RWPE2 (cell line): ENCODE results near the gene C2.

ENCODE experiments used
- ATAC-seq: fragments of 200-7000 bp; cut with Tn5 transposase; 3 replicates; pipeline ENCODE4 v1.9.1; 2021; ENCODE audit warnings: low read depth
- DNase-seq: peaks from one replicate; pipeline ENCODE4 v3.0.0-alpha.2; 2020; ENCODE audit warnings: low spot score
- H3K27ac ChIP-seq: fragments of 450-650 bp; 2 replicates; pipeline ENCODE4 v1.5.1; 2017; ENCODE audit warnings: mild to moderate bottlenecking; ENCODE audit not compliant: poor library complexity, severe bottlenecking
- H3K27me3 ChIP-seq: fragments of 250-450 bp; sonication (Bioruptor Pico); 2 replicates; pipeline ENCODE4 v1.5.1; 2021; ENCODE audit warnings: mild to moderate bottlenecking, moderate library complexity; ENCODE audit not compliant: insufficient read depth, poor library complexity, severe bottlenecking
- H3K36me3 ChIP-seq: fragments of 250-450 bp; sonication (Bioruptor Pico); 2 replicates; pipeline ENCODE4 v1.5.1; 2020; ENCODE audit warnings: low read depth, mild to moderate bottlenecking, moderate library complexity
- H3K4me1 ChIP-seq: fragments of 250-450 bp; sonication (Bioruptor Pico); 2 replicates; pipeline ENCODE4 v1.5.1; 2021; ENCODE audit warnings: mild to moderate bottlenecking, moderate library complexity; ENCODE audit not compliant: insufficient read depth, poor library complexity, severe bottlenecking
- H3K4me3 ChIP-seq: fragments of 250-450 bp; sonication (Bioruptor Pico); 2 replicates; pipeline ENCODE4 v1.5.1; 2021; ENCODE audit warnings: mild to moderate bottlenecking, moderate library complexity; ENCODE audit not compliant: severe bottlenecking
- H3K9me3 ChIP-seq: fragments of 250-450 bp; sonication (Bioruptor Pico); 2 replicates; pipeline ENCODE4 v1.5.1; 2021; ENCODE audit warnings: mild to moderate bottlenecking, moderate library complexity; ENCODE audit not compliant: severe bottlenecking
- TF ChIP-seq, protein P1 (sequence below): fragments of 450-650 bp; IDR thresholded peaks from one replicate; pipeline ENCODE4 v1.5.1; 2017; ENCODE audit warnings: mild to moderate bottlenecking, moderate library complexity; ENCODE audit not compliant: poor library complexity, severe bottlenecking

The C2 gene

DNA sequence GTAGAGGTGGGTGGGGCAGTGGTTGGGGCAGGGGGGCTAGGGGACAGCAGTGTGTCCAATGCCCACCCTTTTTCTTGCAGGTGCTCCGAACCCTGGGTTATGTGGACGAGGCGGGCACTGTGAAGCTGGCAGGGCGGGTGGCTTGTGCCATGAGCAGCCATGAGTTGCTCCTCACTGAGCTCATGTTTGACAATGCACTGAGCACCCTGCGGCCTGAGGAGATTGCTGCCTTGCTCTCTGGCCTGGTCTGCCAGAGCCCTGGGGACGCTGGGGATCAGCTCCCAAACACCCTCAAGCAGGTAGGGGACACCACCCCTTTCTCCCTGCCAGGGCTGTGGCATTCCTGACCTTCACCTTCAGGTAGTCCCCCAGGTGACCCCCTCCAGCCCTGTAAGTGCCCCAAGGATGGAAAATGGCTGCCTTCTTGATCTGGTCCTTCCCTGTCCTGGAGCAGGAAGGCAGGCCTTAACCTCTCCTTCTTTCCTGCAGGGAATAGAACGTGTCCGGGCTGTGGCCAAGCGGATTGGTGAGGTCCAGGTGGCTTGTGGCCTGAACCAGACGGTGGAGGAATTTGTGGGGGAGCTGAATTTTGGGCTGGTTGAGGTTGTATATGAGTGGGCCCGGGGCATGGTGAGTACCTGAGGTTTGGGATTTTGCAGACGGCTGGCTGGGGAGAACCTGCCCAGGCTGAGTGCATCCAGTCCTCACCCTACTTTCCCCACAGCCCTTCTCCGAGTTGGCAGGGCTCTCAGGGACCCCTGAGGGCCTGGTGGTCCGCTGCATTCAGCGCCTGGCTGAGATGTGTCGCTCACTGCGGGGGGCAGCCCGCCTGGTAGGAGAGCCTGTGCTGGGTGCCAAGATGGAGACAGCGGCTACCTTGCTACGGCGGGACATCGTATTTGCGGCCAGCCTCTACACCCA is 41.5 kb downstream of the C2 start:
- TF ChIP-seq, protein P1, sequence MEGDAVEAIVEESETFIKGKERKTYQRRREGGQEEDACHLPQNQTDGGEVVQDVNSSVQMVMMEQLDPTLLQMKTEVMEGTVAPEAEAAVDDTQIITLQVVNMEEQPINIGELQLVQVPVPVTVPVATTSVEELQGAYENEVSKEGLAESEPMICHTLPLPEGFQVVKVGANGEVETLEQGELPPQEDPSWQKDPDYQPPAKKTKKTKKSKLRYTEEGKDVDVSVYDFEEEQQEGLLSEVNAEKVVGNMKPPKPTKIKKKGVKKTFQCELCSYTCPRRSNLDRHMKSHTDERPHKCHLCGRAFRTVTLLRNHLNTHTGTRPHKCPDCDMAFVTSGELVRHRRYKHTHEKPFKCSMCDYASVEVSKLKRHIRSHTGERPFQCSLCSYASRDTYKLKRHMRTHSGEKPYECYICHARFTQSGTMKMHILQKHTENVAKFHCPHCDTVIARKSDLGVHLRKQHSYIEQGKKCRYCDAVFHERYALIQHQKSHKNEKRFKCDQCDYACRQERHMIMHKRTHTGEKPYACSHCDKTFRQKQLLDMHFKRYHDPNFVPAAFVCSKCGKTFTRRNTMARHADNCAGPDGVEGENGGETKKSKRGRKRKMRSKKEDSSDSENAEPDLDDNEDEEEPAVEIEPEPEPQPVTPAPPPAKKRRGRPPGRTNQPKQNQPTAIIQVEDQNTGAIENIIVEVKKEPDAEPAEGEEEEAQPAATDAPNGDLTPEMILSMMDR, result no peak
- Histone ChIP-seq H3K9me3 (no peaks in the 10 kb centered on the region), H3K27me3 (no peaks in the 10 kb centered on the region), H3K27ac (no peak overlapping the region), H3K36me3 (peaks cover 46% of the 10 kb centered on the region), H3K4me3 (no peak overlapping the region), H3K4me1 (peaks cover 5% of the 10 kb centered on the region)
- ATAC-seq, result no peak
- DNase-seq, result no peak

DNA sequence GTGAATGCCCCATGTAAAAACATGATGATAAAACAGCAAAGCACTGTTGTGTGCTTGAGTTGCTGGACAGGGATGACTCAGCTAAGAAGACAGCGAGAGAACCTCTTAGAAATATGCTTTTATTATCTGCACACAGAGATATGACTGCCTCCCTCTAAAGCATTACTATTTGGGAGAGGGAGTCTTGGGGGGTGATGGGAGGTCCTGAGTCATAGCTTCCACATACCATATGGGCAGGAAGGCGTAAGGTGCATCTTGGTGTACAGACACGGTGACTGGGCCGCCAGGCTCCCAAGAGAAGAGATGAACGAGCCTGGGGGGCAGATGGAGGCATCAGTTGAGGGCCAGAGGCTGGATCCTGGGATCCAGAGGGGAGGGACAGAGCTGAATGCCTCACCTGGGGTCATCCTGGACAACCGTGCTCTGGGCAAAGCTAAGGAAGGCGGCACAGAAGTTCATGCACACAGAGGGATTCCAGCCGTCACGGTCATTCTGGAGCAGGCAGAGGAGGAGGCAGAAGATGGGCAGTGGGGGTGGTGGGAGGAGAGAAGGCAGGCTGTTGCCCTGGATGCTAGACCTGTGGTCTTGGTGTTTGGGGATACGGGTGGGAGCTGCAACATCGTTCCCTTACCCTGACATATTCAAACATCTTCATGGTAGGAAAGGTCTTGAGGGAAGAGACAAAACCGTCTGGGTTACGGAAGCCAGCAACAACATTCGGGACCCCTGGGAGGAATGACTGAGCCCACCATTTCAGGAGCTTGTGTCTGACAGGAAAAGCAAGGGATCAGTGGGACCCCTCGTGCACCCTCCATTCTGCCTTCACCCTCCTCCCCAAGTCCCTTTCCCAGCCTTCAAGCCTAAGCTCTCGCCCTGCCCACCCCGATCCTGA is 42.4 kb downstream of the C2 start:
- Histone ChIP-seq H3K4me3 (no peak overlapping the region), H3K4me1 (peaks cover 5% of the 10 kb centered on the region), H3K9me3 (no peaks in the 10 kb centered on the region), H3K36me3 (peaks cover 37% of the 10 kb centered on the region), H3K27me3 (no peaks in the 10 kb centered on the region), H3K27ac (no peak overlapping the region)
- TF ChIP-seq, protein P1, result no peak
- ATAC-seq (no peak), DNase-seq (no peak)

DNA sequence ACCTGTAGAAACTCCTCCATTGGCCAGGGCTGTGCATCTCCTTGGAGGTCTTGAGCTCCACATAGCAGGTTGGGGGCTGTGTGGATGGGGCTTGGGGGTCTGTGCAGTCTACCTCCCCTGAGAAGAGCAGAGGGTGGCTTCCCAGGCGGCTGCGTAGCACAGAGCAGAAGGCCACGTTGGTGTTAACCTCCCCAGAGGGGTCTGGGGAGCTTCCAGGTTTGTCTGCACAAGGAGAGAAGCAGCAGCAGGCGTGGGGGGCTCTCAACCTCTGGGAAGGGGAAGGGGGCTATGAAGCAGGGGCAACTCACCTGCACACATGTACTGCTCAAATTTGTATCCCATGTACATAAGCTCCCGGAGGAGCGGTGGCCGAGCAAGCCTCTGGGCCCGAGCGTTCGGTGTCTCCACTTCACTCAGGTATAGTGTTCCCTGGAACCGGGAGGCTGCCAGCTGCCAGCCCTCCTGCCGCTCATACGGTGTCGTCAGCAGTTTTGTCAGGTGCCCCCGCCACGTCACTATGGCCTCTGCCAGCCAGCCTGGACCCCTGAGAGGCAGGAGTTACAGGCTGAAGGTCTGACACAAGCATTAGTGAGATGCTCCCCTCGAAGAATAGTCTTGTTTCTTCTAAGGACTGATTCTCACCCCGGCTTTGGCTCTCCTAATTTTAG is 43.2 kb downstream of the C2 start:
- H3K4me1 ChIP-seq, result peaks cover 5% of the 10 kb centered on the region
- peak overlapping the region; percentile 87 for H3K27ac ChIP-seq
- no peaks in the 10 kb centered on the region for H3K27me3 ChIP-seq
- ATAC-seq (peak; percentile 3; the same call in 1 of the 3 replicates), DNase-seq (no peak)
- H3K36me3 ChIP-seq, result peaks cover 29% of the 10 kb centered on the region
- TF ChIP-seq, protein P1, result no peak
- peak overlapping the region; percentile 74 for H3K4me3 ChIP-seq
- H3K9me3 ChIP-seq, result no peaks in the 10 kb centered on the region

DNA sequence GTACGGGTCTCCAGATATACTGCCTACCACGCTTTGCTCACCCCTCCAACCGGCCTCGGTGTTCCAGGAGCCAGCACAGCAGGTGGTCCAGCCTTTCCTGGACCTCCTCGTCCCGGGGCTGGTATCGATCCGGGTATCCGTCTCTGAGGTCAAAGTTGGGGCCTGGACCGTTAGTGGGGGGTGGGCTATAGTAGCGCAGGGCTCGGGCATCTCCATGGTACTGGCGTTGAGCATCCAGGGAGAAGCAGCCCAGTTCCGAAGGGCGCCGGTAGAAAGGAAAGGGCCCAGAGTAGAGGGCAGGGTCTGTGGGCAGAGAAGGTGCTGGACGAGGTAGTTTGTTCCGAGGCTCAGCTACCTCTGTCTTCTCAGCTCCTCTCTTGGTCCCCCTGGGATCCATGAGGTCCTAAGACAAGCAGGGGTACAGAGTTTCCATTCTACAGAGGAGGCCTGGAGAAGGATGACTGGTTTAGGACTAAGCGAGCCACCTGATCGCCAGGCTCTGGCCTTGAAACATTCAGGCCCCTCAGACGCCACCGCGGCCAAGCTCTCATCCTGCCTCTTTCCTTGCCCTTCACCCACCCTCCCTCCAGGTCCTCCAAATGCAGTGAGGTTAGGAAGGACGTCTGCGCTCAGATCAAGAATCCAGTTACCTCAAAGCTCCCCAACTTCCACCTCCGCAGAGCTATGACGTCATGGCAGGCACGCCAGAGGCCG is 43.9 kb downstream of the C2 start:
- peak overlapping the region; percentile 74 for H3K4me3 ChIP-seq
- H3K9me3 ChIP-seq, result no peaks in the 10 kb centered on the region
- ATAC-seq, result peak; percentile 10
- H3K4me1 ChIP-seq, result peaks cover 5% of the 10 kb centered on the region
- no peak for DNase-seq
- H3K36me3 ChIP-seq, result peaks cover 24% of the 10 kb centered on the region
- peak overlapping the region; percentile 87 for H3K27ac ChIP-seq
- H3K27me3 ChIP-seq, result no peaks in the 10 kb centered on the region
- TF ChIP-seq, protein P1, result no peak
